Lower leg skin (tissue), 4 donors: ENCODE measurements around the gene MUC3A. TPM values are rescaled to one million over a fixed set of nuclear protein-coding genes. Genes with fewer than 3 reads are reported as not detected.
"Not testable (repeated sequence)": the region's sequence is repeated elsewhere in the genome, so short reads cannot be mapped to it uniquely, and the experiment has no call there.

ENCODE experiments used
- DNase-seq, 2 donors: peaks; one replicate each; pipeline ENCODE4 v3.0.0-alpha.2; 2019; ENCODE audit warnings: low spot score in 2 of 2
- H3K4me3 ChIP-seq: fragments of 200-600 bp; sonication (generic); 2 replicates; pipeline ENCODE4 v1.5.1; 2017; ENCODE audit warnings: mild to moderate bottlenecking, low read depth; ENCODE audit not compliant: poor library complexity, severe bottlenecking
- POLR2A ChIP-seq, 2 donors: fragments of 450-650 bp; IDR thresholded peaks; one replicate each; pipeline ENCODE4 v1.6.1; 2016 to 2017; ENCODE audit warnings: antibody characterized with exemption in 2 of 2, mild to moderate bottlenecking in 1 of 2, moderate library complexity in 1 of 2
- WGBS, 2 donors: methylation state at CpG; one replicate each; pipeline ENCODE4 v1.1.5; 2018; 5-methylcytosine and 5-hydroxymethylcytosine counted together
- intact Hi-C: fragments of 100-400 bp; cut with DNase I; formaldehyde crosslinking; loops from one replicate; pipeline ENCODE4 v1.15.0; 2023; ENCODE audit warnings: low total_unique reads
- total RNA-seq, 4 donors: library from RNA; depleted of rRNA; stranded (reverse); fragments of >200 nt; gene quantifications; one replicate each; pipeline ENCODE4 v1.1.0, GENCODE V29; 2016
- TF ChIP-seq, protein P1 (sequence below), 3 donors: fragments of 450-650 bp; IDR thresholded peaks; one replicate each; pipeline ENCODE4 v1.5.1; 2016; ENCODE audit warnings: antibody characterized with exemption in 3 of 3, mild to moderate bottlenecking in 3 of 3, moderate library complexity in 2 of 3

MUC3A gene
- total RNA-seq, 4 donors from 2014 or later: 0.03 to 0.67 (median 0.12) TPM; not detected in 1

DNA sequence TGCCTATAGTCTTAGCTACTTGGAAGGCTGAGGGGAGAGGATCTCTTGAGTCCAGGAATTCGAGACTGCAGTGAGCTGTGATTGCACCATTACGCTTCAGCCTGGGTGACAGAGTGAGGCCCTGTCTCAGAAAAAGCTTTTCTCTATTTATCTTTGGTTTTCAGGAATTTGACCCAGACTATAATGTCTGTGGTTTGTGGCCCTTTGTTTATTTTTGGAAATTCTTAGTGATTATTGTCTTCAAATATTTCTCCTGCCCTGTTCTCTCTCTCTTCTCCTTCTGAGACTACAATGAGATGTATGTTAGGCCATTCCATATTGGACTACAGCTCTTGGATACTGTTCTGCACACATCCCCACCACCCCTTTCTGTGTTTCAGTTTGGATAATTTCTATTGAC, 24.7 kb downstream of the MUC3A start:
- no peak overlapping the region for H3K4me3 ChIP-seq

DNA sequence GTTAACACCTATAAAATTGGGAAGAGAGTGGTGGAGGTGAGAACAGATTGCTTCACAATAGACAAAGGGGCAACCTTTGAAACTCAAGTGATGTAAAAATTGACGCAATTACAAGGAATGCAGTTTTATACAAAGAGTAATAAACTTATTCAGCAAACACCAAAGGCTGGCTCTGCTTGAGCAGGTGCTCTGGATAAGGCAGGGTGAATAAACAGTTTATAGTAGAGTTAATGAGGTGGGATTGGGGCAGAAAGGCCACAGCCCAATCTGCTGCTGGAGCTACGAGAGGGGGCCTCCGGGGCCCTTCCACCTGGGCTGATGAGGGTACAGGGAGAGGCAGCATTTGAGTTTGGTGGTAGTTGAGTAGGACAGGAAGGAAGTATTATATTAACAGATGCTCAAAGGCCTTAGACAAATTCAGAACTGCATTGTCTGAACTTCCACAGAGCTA, 26.1 kb downstream of the MUC3A start:
- 67 to 68% methylated on average over 3 of the region's 3 CpGs for WGBS, 2 donors
- H3K4me3 ChIP-seq: no peak overlapping the region
- intact Hi-C loops: no loop called here
- TF ChIP-seq, protein P1, sequence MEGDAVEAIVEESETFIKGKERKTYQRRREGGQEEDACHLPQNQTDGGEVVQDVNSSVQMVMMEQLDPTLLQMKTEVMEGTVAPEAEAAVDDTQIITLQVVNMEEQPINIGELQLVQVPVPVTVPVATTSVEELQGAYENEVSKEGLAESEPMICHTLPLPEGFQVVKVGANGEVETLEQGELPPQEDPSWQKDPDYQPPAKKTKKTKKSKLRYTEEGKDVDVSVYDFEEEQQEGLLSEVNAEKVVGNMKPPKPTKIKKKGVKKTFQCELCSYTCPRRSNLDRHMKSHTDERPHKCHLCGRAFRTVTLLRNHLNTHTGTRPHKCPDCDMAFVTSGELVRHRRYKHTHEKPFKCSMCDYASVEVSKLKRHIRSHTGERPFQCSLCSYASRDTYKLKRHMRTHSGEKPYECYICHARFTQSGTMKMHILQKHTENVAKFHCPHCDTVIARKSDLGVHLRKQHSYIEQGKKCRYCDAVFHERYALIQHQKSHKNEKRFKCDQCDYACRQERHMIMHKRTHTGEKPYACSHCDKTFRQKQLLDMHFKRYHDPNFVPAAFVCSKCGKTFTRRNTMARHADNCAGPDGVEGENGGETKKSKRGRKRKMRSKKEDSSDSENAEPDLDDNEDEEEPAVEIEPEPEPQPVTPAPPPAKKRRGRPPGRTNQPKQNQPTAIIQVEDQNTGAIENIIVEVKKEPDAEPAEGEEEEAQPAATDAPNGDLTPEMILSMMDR (IDR thresholded peaks at IDR 0.05): no peak
- TF ChIP-seq POLR2A (IDR thresholded peaks at IDR 0.05): no peak
- DNase-seq: no peak

More for the DNA sequence above, 24.7 kb downstream of the MUC3A start:
- 88% methylated on average over 2 of the region's 2 CpGs for WGBS, 2 donors
- TF ChIP-seq, protein P1 (IDR thresholded peaks at IDR 0.05): no peak
- no peak for TF ChIP-seq POLR2A (IDR thresholded peaks at IDR 0.05)
- intact Hi-C loops: no loop called here
- no peak for DNase-seq

DNA sequence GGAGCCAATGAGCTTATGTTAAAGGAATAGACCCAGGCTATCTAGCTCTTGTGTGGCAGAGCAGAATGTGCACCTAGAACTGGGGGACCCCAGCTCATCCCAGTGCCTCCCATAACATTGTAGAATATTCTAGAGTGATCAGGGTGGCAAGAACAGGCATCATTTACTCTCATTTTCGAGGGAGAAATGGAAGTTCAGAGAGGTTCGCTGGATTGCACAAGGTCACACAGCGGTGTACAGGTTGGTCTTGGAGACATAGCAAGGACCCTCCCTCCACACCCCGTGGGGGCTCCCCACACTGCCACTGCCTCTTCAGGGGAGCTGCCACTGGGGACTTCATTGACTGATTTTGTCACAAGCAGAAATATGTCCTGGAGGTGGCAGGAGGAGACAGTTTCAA, 29.0 kb downstream of the MUC3A start:
- TF ChIP-seq POLR2A (IDR thresholded peaks at IDR 0.05): no peak
- TF ChIP-seq, protein P1 (IDR thresholded peaks at IDR 0.05): no peak
- DNase-seq: no peak
- 75% methylated on average over 4 of the region's 4 CpGs for WGBS, 2 donors
- no peak overlapping the region for H3K4me3 ChIP-seq
- intact Hi-C loops: no loop called here

DNA sequence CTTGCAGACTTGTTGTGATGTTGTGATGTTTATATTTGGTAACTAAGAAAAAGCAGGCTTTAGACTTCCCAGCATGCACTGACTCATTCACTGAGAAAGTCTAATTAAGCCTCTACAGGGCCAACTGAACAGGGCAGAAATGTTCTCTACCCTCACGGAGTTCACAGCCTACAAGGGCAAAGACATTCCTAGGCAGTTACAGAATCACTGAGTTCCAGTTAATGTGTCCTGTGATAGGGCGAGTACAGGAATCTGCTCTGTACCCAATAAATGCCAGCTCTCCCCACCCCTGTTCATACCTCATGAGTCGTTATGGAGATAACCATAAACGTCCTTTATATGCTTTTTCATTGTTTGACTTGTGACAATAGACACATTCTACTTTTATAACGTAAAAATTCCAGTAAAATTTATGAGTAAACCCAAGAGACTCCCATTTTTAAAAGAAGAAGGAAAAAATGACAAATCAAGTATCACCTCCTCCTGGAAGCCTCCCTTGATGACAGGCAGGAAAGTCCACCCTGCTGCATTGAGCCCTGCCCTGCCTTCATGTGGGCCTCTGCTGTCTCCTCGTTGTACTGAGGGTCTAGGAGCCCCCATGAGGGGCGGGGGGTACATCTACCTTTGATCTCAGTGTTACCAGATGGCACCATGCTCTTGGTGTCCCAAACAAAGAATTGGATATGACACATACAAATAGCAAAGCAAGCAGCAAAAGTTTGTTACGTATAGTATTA, 34.3 kb downstream of the MUC3A start:
- WGBS, 2 donors: 43 to 53% methylated on average over 8 of the region's 8 CpGs
- intact Hi-C loops: no loop called here
- TF ChIP-seq POLR2A (IDR thresholded peaks at IDR 0.05): no peak
- TF ChIP-seq, protein P1 (IDR thresholded peaks at IDR 0.05): no peak
- no peak overlapping the region for H3K4me3 ChIP-seq
- no peak for DNase-seq

DNA sequence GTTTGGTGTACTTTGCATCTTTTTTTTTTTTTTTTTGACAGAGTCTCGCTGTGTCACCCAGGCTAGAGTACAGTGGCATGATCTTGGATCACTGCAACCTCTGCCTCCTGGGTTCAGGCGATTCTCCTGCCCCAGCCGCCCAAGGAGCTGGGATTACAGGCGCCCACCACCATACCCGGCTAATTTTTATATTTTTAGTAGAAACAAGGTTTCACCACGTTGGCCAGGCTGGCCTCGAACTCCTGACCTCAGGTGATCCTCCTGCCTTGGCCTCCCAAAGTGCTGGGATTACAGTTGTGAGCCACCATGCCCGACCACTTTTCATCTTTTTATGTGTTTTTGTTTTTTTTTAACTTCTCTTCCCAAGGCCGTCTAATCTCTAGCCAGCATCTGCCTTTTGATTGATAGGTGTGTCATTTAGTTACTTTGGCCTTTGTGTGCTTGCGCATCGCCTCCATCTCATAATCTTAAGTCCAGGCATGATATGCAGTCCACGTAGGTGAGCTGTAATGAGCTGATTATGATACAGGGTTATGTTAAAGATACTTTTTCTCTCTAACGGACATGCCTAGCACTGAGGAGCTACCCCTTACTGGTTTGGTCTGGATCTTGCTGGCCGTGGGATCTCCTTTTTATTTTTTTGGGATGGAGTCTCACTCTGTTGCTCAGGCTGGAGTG, 35.0 kb downstream of the MUC3A start:
- 80 to 86% methylated on average over 14 of the region's 14 CpGs for WGBS, 2 donors
- DNase-seq, H3K4me3 ChIP-seq, intact Hi-C loops: not testable (repeated sequence)

DNA sequence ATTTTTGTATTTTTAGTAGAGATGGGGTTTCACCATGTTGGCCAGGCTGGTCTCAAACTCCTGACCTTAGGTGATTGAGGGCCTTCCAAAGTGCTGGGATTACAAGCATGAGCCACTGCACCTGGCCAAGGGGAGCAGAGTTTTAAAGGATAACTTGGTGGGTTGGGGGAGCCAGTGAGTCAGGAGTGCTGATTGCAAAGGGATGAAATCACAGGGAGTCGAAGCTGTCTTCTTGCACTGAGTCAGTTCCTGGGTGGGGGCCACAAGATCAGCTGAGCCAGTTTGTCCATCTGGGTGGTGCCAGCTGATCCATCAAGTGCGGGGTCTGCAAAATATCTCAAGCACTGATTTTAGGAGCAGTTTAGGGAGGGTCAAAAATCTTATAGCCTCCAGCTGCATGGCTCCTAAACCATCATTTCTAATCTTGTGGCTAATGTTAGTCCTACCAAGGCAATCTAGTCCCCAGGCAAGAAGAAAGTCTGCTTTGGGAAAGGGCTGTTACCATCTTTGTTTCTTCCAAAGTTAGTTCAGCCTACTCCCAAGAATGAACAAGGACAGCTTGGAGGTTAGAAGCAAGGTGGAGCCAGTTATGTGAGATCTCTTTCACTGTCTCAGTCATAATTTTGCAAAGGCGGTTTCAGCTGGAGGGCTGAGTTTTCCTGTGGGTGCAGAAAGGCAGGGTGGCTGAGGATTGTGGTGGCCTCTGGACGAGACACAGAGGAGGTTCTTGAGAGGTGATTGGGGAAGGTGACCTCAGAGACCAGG, 35.9 kb downstream of the MUC3A start:
- DNase-seq, H3K4me3 ChIP-seq, intact Hi-C loops: not testable (repeated sequence)
- 63 to 68% methylated on average over 4 of the region's 4 CpGs for WGBS, 2 donors
